Hematopoietic multipotent progenitor cell treated with erythropoietin and hydrocortisone succinate and interleukin-3 and kit ligand, for 15 days (in vitro differentiated cells): ENCODE data around the gene CELF6.
"Not testable (repeated sequence)": the region's sequence is repeated elsewhere in the genome, so short reads cannot be mapped to it uniquely, and the experiment has no call there.

Experiments used
- DNase-seq: peaks from one replicate; pipeline ENCODE4 v3.0.0-alpha.2; 2015; ENCODE audit warnings: low spot score

CELF6 gene

GRCh38 chr15:72315706-72316370 is 4.1 kb downstream of the CELF6 start:
- no peak for DNase-seq

GRCh38 chr15:72313881-72314280 is 6.1 kb downstream of the CELF6 start:
- no peak for DNase-seq

GRCh38 chr15:72313448-72313840 is 6.5 kb downstream of the CELF6 start:
- DNase-seq: no peak

- DNase-seq: peak; percentile 47
Measured at GRCh38 chr15:72312605-72313447, 7.1 kb downstream of the CELF6 start.

- no peak for DNase-seq
Measured at GRCh38 chr15:72307026-72307425, 12.9 kb downstream of the CELF6 start.

GRCh38 chr15:72306211-72306785 is 13.7 kb downstream of the CELF6 start:
- DNase-seq: no peak

- DNase-seq: no peak
Measured at GRCh38 chr15:72304596-72304995, 15.4 kb downstream of the CELF6 start.

- DNase-seq: no peak
Measured at GRCh38 chr15:72302955-72303354, 17.0 kb downstream of the CELF6 start.

- DNase-seq: no peak
Measured at GRCh38 chr15:72289597-72290325, 30.2 kb downstream of the CELF6 start.

GRCh38 chr15:72288796-72289596 is 31.0 kb downstream of the CELF6 start:
- DNase-seq: no peak

GRCh38 chr15:72285927-72286516 is 33.9 kb downstream of the CELF6 start:
- peak; percentile 7 for DNase-seq

GRCh38 chr15:72285402-72285801 is 34.6 kb downstream of the CELF6 start:
- no peak for DNase-seq

- no peak for DNase-seq
Measured at GRCh38 chr15:72284781-72285180, 35.2 kb downstream of the CELF6 start.

GRCh38 chr15:72281713-72282112 is 38.2 kb downstream of the CELF6 start:
- DNase-seq: no peak

GRCh38 chr15:72280751-72281150 is 39.2 kb downstream of the CELF6 start:
- no peak for DNase-seq

- no peak for DNase-seq
Measured at GRCh38 chr15:72278737-72279136, 41.2 kb downstream of the CELF6 start.

GRCh38 chr15:72276326-72276700 is 43.6 kb downstream of the CELF6 start:
- no peak for DNase-seq

GRCh38 chr15:72275635-72276325 is 44.2 kb downstream of the CELF6 start:
- not testable (repeated sequence) for DNase-seq

GRCh38 chr15:72272997-72273352 is 47.0 kb downstream of the CELF6 start:
- DNase-seq: no peak

GRCh38 chr15:72272213-72272996 is 47.6 kb downstream of the CELF6 start, which contains the start of gene PARP6:
Gene PARP6, minus strand, starts transcription at chr15:72272554. Its CDS starts 5,077 bp downstream, at chr15:72267477.
- DNase-seq: peak; percentile 23
